Right cardiac atrium (tissue), 5 donors: ENCODE measurements around the gene ACVR2A. TPM values are rescaled to one million over a fixed set of nuclear protein-coding genes. Genes with fewer than 3 reads are reported as not detected.

ENCODE experiments used
- ATAC-seq, 2 donors: fragments of 200-7000 bp; cut with Tn5 transposase; one replicate each; pipeline versions ENCODE4 v1.8.0 to v1.9.1; 2020; ENCODE audit warnings: moderate library complexity in 2 of 2, mild to moderate bottlenecking in 1 of 2
- DNase-seq, 3 donors: peaks; one replicate each; pipeline ENCODE4 v3.0.0-alpha.2; 2020
- H3K27ac ChIP-seq: one replicate; pipeline ENCODE4 v1.5.1; 2013; ENCODE audit warnings: mild to moderate bottlenecking, low read length, control low read depth, moderate library complexity
- H3K27me3 ChIP-seq: one replicate; pipeline ENCODE4 v1.6.1; 2013; ENCODE audit not compliant: control insufficient read depth, insufficient read depth
- H3K4me1 ChIP-seq: one replicate; pipeline ENCODE4 v1.6.1; 2013; ENCODE audit warnings: low read length; ENCODE audit not compliant: control insufficient read depth, insufficient read depth
- H3K4me3 ChIP-seq: one replicate; pipeline ENCODE4 v1.5.1; 2013; ENCODE audit warnings: low read length, control low read depth
- H3K9me3 ChIP-seq: one replicate; pipeline ENCODE4 v1.6.1; 2013; ENCODE audit warnings: low read length; ENCODE audit not compliant: control insufficient read depth
- WGBS: extraction: QIAGEN DNeasy Blood & Tissue Kit; methylation state at CpG from one replicate; pipeline ENCODE4 v1.1.7; 2013; 5-methylcytosine and 5-hydroxymethylcytosine counted together
- intact Hi-C, 4 donors: fragments of 100-400 bp; cut with DNase I; formaldehyde crosslinking; loops; one replicate each; pipeline versions ENCODE4 v1.11.0 to v1.14.0; 2022 to 2023
- polyA plus RNA-seq: library from polyadenylated mRNA; stranded (reverse); fragments of 200-250 nt; gene quantifications from one replicate; pipeline ENCODE4 v1.2.3, GENCODE V29; 2013
- total RNA-seq, 4 donors: library from RNA; stranded (reverse); fragmentation: NEBNext Ultra II Directional; extraction: Animal tissue kit (Norgen Biotek cat#: 25700); gene quantifications; one replicate each; pipeline ENCODE4 v1.2.1, GENCODE V29; 2021
- donor health status: healthy with polysubstance abuse.
- donor health status: DM: no; HTN: yes; CAD: no.
- donor health status: DM: no; HTN: no; CAD: no.
- donor health status: DM: no; HTN: yes; CAD: no; lungs with severe emphysema.
- donor health status: DM: yes; HTN: yes; CAD: no.

Gene ACVR2A
- total and polyA plus RNA-seq, 5 donors = 3.3 to 14.8 (median 13.7) TPM

DNA sequence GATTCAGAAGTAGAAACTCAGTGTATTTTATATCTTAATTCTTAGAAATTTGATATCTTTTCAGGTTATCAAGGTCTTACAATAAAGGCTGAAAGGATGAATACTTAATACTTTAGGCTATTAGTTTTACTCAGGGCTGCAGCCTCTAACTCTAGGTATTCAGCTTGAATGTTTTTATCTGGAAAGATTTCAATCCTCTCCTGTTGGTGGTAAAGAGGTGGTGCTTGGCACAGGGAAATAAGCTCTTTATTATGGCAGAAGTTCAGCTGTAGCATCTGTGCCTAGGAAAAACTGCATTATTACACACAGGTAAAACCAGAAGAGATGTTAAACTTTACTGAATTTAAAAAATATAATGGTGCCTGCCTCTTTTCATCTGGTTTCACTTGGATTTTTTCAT is 11.1 kb downstream of the ACVR2A start:
- peaks cover 3% of the 10 kb centered on the region for H3K4me1 ChIP-seq
- no peak for ATAC-seq
- intact Hi-C loops = no loop called here

DNA sequence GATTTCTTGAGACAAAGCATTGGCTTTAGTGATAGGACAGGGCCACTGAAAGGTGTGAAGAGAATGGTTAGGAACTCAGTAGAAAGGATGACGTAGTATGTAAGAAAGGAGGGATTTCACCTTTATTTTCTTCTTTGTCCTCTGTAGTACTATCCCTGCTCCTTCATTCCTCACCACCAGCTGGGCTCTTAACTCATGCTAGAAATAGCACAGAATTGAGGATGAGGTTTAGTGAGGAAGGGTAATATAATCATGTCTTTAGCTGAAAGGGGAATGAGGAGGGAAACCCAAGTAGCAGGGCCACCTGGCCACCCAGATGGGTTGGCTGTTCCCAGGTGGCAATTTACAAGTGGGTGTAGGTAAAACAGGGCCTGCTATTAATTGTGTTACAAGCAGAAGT is 15.2 kb downstream of the ACVR2A start:
- no peaks in the 10 kb centered on the region for H3K27me3 ChIP-seq
- peaks cover 5% of the 10 kb centered on the region for H3K4me1 ChIP-seq
- intact Hi-C loops = no loop called here
- 57% methylated on average over 1 of the region's 1 CpG for whole genome bisulfite sequencing
- H3K27ac ChIP-seq = no peak overlapping the region
- H3K9me3 ChIP-seq = no peaks in the 10 kb centered on the region
- DNase-seq = no peak
- no peak overlapping the region for H3K4me3 ChIP-seq
- no peak for ATAC-seq

More for the DNA sequence above, 11.1 kb downstream of the ACVR2A start:
- Histone ChIP-seq H3K27ac (no peak overlapping the region), H3K27me3 (no peaks in the 10 kb centered on the region), H3K4me3 (no peak overlapping the region), H3K9me3 (no peaks in the 10 kb centered on the region)
- no peak for DNase-seq

GRCh38 chr2:147862859-147863516 is 18.2 kb downstream of the ACVR2A start:
- intact Hi-C loops = no loop called here
- H3K27me3 ChIP-seq = no peaks in the 10 kb centered on the region
- H3K4me3 ChIP-seq = no peak overlapping the region
- ATAC-seq = no peak
- no peak overlapping the region for H3K27ac ChIP-seq
- H3K4me1 ChIP-seq = peaks cover 2% of the 10 kb centered on the region
- no peak for DNase-seq
- no peaks in the 10 kb centered on the region for H3K9me3 ChIP-seq
- 43% methylated on average over 2 of the region's 2 CpGs for WGBS

- H3K4me3 ChIP-seq = no peak overlapping the region
- H3K27me3 ChIP-seq = no peaks in the 10 kb centered on the region
- intact Hi-C loops = no loop called here
- DNase-seq (no peak), ATAC-seq (no peak)
- no peak overlapping the region for H3K27ac ChIP-seq
- WGBS = 78% methylated on average over 1 of the region's 1 CpG
- H3K9me3 ChIP-seq = no peaks in the 10 kb centered on the region
- H3K4me1 ChIP-seq = peaks cover 2% of the 10 kb centered on the region
Measured at GRCh38 chr2:147863835-147864234, 19.0 kb downstream of the ACVR2A start.

- Histone ChIP-seq H3K4me1 (peaks cover 8% of the 10 kb centered on the region), H3K27me3 (no peaks in the 10 kb centered on the region), H3K9me3 (no peaks in the 10 kb centered on the region), H3K4me3 (no peak overlapping the region), H3K27ac (no peak overlapping the region)
- no peak for DNase-seq
- intact Hi-C loops = no loop called here
- no peak for ATAC-seq
Measured at GRCh38 chr2:147865560-147865959, 20.7 kb downstream of the ACVR2A start.

- ATAC-seq = no peak
- DNase-seq = no peak
- no peaks in the 10 kb centered on the region for H3K27me3 ChIP-seq
- intact Hi-C loops = no loop called here
- H3K4me1 ChIP-seq = peaks cover 8% of the 10 kb centered on the region
- H3K9me3 ChIP-seq = no peaks in the 10 kb centered on the region
- 83% methylated on average over 2 of the region's 2 CpGs for WGBS
- H3K27ac ChIP-seq = no peak overlapping the region
- no peak overlapping the region for H3K4me3 ChIP-seq
Measured at GRCh38 chr2:147867050-147867449, 22.2 kb downstream of the ACVR2A start.

DNA sequence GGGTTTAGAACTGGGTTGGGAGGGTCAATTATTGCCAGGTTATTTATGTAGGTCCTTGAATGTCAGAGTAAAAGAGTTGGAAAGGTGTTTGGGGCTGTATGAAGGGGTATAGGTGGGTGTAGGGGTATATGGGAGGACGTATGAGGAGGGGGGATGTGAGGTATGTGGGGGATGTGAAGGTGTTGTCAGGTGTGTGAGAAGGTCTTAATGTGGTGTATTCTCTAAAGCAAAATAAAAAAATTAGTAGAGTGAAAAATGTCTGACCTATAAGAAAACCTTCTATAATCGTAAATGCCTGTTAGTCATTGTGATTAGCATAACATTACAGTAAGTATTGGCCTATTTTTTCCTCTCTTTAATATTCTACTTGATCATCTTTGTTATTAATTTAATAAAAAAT is 25.1 kb downstream of the ACVR2A start:
- intact Hi-C loops = no loop called here
- Histone ChIP-seq H3K9me3 (no peaks in the 10 kb centered on the region), H3K4me1 (peaks cover 6% of the 10 kb centered on the region), H3K4me3 (no peak overlapping the region), H3K27me3 (no peaks in the 10 kb centered on the region), H3K27ac (no peak overlapping the region)
- DNase-seq (no peak), ATAC-seq (no peak)
- 89% methylated on average over 2 of the region's 2 CpGs for WGBS

DNA sequence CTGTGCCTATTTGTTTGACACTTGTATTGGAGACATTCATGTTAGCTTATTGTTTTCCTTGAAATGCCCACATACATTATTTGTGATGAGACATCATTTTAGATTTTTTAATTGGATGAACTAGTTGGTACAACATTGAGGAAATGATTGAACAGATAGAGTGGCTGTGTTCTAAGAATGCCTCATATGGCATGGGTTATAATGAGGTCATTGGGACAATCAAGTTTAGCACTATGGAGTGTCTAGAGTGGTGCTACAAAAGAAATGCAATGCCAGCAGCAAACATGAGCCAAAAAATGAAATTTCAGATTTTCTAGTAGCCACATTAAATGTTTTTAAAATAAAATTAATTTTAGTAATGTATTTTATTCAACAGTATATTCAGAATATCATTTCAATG is 28.1 kb downstream of the ACVR2A start:
- intact Hi-C loops = no loop called here
- Histone ChIP-seq H3K27ac (no peak overlapping the region), H3K27me3 (no peaks in the 10 kb centered on the region), H3K4me3 (no peak overlapping the region), H3K4me1 (peaks cover 7% of the 10 kb centered on the region), H3K9me3 (no peaks in the 10 kb centered on the region)
- no peak for ATAC-seq
- no peak for DNase-seq

DNA sequence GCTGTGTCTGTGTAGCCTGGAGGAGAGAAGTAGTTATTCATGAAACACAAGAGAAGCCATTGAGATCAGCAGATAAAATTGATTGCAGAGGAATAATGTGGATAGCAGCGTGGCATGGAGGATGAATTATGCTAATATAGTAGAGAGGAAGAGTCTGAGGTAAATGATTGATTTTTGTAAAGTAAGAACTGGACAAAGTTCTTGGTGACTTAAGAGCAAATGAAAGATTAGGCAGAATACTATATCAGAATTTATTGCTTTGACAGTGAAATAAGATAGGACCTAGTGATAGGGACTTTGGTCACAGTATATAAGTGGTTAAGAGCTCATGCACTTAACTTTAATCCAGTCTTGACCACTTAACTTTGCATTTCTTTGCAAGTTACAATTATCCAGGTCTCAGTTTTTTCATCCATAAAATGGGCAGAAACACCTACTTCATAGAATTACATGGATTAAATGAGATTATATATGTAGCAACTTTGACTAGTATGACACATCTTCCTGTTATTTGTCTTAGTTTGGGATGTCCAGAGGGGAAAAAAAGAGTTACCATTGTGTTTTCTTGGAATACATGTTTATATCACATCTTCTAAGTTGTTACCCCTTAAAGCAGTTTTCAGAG is 29.1 kb downstream of the ACVR2A start:
- Histone ChIP-seq H3K9me3 (no peaks in the 10 kb centered on the region), H3K4me3 (no peak overlapping the region), H3K4me1 (peaks cover 7% of the 10 kb centered on the region), H3K27ac (no peak overlapping the region), H3K27me3 (no peaks in the 10 kb centered on the region)
- ATAC-seq = no peak
- DNase-seq = no peak
- intact Hi-C loops = no loop called here
- WGBS = 97% methylated on average over 1 of the region's 1 CpG

DNA sequence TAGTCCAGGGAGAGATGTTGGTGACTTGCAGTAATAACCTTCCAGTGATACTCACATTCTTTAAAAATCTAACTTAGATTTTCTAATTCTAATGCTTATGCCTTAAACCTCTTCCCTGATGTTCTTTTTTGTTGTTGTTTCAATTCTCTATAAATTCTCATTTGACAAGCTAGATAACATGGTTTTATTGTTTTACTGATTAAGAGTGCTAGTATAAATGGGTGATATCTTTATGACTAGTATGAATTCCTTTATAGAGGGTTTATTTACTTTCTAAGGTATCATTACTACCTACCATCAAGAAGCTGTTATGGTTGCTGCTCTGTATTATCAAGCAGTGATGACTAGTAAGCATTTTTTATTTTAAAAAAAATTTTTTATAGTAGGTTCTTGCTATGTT is 35.0 kb downstream of the ACVR2A start:
- no peak for ATAC-seq
- peaks cover 2% of the 10 kb centered on the region for H3K4me1 ChIP-seq
- intact Hi-C loops = no loop called here

DNA sequence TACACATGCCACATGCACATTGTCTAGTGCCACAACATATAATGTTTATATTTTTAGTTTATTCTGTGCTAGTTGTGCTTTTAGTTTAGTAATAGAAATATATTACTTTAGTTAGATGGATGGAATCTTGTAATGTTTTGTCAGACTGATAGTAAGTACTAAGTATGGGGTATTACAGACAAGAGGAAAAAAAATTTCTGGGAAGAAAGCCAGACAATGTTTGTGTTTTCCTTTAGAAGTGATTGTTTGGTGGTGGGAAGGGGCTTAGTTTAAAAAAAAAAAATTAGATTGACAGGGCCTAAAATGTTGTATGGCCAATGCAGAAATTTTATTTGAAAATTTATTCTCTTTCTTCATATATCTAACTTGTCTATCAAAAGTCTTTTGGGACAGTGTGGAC is 37.8 kb downstream of the ACVR2A start:
- Histone ChIP-seq H3K27ac (no peak overlapping the region), H3K4me1 (peaks cover 2% of the 10 kb centered on the region), H3K27me3 (no peaks in the 10 kb centered on the region), H3K4me3 (no peak overlapping the region), H3K9me3 (no peaks in the 10 kb centered on the region)
- ATAC-seq = no peak
- intact Hi-C loops = no loop called here
- DNase-seq = no peak

More for the DNA sequence above, 35.0 kb downstream of the ACVR2A start:
- no peak overlapping the region for H3K4me3 ChIP-seq
- no peaks in the 10 kb centered on the region for H3K27me3 ChIP-seq
- no peak for DNase-seq
- H3K9me3 ChIP-seq = no peaks in the 10 kb centered on the region
- no peak overlapping the region for H3K27ac ChIP-seq

DNA sequence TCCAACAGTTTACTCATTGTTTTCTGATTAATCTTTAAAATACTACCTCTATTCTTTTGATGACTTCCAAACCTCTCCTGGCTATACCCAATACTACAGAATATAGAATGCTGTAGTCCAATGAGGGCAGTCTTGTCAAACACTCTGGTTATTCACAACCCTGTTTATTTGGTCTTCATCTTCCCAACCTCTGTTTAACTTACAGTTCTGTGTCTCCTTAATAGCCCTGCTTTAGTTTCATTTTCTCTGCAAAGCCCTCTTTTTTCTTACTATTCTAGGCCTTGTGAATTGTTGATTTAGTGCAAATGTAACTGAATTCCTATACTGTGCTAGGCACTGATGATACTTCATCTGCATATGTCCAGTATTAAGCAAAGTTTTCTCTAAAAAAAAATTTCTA is 40.0 kb downstream of the ACVR2A start:
- intact Hi-C loops = no loop called here
- peak overlapping the region; percentile 10 for H3K4me3 ChIP-seq
- no peaks in the 10 kb centered on the region for H3K27me3 ChIP-seq
- peaks cover 2% of the 10 kb centered on the region for H3K4me1 ChIP-seq
- no peaks in the 10 kb centered on the region for H3K9me3 ChIP-seq
- no peak for DNase-seq
- H3K27ac ChIP-seq = no peak overlapping the region
- ATAC-seq = no peak
